NCI-H1930 (cell line): ENCODE results near the gene PSMC2.
A peak's percentile ranks its signal among the peaks of the same experiment; 100 is the strongest.

Source experiments
- DNase-seq, 2 experiments: peaks; one replicate each; lab custom pipeline; 2025; lab: John Stamatoyannopoulos, UW

PSMC2 gene

DNA sequence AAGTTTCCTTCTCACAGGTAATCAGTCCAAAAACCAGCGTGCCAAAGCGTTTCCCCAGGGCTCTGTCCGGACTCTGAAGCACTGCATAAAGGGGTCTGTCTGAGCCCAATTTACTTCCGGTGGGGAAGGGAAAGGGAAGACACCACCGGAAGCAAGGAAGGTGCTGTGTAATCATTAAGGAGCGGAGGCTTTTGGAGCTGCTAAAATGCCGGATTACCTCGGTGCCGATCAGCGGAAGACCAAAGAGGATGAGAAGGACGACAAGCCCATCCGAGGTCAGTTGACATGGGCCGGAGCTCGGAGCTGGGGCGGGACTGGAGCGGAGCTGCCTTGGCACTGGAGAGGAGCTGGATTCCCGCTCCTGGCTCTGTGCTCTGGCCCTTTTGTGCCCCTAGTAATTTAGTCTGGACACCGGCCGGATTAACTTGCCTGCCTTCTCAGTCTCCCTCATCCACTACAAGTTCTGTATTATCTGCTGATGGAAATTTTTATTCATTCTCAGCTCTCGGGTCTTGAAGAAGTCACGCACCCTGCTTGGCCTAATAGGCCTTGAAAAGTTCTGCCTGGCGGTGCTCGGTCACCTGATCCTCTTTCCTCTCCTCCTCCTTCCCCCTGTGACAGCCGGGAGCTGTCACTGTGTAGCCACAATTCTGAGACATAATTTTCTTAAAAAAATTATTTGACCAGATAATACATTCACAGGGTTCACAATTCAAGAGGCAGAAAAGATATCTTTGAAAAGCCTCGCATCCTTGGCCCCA, at the start of gene PSMC2:
Gene PSMC2 (plus strand): TSS at position 137 of the 761 bp plus-strand sequence. CDS start 69 bp downstream, at position 206.
- peak; percentile 90 for DNase-seq

DNA sequence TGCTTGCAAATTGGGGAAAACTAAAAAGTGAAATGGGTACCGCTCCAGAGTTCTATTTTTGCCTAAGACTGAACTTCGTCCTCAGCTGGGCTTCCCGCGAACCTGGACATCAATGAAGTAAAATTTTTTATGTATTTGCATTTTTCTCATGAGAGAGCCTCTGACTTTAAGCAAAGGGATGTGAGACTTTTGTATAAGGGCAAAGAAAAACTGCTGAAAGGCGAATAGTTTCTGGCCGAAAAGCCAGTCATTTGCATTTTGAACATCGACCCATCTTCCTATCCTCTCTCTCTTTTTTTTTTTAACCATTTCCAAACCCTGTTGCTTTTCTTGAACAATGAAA, 49.6 kb upstream of the PSMC2 start:
- no peak for DNase-seq

DNA sequence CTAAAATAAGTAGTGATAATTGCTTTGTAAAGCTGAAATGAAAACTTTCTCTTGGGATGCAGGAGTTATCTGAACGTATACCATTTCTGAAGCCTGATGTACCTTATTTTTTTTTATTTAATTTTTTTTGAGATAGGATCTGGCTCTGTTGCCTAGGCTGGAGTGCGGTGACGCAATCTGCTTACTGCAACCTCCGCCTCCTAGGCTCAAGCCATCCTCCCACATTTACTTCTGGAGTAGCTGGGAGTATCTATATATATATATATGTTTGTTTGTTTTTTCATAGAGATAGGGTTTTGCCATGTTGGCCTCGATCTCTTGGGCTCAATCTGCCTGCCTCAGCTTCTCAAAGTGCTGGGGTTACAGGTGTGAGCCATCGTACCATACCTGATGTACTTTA, 47.8 kb upstream of the PSMC2 start:
- no peak for DNase-seq

DNA sequence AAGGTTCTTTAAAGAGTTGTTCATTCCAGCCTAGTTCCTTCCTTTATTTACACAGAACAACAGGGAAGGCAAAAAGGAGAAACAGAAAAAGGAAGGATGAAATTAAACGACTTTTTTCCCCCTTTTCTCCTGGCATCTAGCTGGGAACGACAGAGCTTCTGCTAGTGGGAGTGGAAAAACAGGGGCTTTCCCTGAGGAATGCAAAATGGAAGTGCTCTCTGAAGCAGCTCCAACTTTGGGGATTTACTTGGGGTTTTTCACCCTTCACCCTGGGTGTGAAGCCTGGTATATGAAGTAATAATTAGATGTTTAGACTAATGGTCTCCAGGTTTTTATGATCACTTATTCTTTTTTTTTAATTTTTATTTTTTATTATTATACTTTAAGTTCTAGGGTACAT, 46.0 kb upstream of the PSMC2 start:
- DNase-seq: no peak

DNA sequence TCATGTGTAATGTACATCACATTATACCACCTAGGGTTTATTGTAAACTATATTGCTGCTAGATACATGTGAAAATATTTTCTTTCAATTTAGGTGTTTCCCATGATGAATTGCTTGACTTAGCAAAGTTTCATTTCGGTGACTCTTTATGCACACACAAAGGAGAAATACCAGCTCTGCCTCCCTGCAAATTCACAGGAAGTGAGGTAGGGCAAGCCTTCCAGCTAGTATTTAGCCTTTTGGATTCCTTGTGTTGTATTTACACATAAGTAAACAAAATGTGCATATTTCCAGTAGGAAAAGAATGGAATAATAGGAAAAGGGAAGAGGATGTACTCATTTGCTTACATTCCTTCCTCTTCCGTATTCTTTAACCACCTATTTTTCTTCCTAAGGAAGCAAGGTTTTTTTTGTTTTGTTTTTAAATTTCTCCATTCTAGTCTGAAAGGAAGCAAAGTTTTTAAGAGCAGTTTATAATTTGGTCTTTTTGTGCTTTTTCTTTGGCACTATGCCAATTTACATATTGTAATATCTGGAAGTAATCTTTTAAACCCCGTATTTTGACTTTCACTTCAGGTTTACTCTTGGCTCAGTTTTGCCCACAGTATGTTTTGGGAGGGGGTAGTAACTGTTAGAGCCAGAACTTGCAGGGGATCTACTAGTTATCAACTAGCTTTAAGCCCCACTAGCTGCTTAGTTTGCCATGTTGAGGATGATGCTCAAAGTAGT, 39.8 kb upstream of the PSMC2 start:
- DNase-seq: no peak

DNA sequence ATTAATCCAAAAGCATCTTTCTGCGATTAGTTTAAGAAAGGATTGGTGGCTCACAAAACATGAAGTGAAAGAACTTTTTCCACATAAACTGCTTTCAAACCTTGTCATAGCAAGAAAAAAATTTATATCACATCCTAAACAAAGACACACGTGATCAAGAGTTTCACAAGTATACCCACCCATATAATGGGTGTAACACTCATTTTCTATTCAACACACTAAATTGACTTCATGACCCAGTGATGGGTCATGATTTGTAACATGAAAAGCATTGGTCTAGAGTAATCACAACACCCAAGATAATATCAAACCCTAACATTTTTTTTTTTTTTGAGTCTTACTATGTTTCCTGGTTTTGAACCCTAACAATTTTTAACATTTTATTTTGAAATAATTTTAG, 32.6 kb upstream of the PSMC2 start:
- no peak for DNase-seq

DNA sequence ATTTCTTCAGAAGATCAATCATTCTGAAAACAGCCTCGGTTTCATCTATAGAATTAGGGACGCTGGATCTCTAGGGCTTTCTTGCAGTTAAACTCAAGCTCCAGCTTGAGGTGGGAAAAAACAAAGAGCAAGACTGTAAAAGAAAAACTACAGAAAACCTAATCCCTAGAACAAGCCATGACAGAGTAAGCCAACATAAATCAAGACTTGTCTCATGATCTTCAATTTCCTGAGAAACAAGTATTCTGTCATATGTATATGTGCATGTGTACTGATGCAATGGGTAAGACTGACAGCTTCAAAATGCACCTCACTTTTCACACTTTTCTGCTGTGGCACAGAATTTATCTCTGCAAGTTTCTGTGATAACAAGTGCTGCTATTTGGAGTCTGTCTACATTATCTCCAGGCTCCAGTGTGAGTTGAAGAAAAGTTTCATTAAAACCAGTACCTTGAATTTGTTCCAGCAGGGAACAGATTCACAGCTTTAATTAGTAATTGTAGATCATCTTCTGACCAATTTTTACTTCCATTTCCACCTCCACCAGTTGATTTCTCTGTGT, 31.0 kb upstream of the PSMC2 start:
- no peak for DNase-seq

DNA sequence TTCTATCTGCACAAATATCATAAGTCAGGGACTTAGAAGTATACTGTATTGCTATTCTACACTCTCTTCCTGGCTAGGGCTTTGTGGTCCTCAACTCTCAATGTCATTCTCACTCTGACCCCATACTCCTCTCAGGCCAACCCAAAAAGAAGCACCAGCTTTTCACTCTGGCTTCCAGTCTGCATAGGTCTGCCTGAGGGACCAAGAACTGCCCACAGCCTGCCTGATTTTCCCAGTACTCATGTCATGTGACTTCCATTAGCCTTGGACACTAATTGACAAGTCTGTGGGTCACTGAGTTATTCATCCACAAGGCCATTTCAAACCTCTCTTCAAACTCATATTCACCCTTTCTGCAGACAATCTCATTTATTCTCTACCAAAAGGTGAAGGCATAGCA, 30.4 kb upstream of the PSMC2 start:
- DNase-seq: no peak

DNA sequence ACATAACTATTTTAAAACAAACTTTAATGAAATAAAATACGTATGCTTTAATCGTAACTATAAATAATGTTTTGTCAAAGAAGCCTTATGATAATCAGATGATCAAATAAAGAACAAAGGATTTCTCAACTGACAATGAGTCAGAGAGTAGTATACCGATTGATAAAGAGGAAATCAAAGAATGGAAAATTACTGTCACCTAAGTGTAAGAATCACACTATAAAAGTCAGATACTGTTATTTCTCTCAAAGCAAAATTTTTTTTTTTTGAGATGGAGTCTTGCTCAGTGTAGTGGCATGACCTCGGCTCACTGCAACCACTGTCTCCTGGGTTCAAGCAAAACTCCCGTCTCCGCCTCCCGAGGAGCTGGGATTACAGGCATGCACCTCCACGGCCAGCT, 21.7 kb upstream of the PSMC2 start:
- no peak for DNase-seq

DNA sequence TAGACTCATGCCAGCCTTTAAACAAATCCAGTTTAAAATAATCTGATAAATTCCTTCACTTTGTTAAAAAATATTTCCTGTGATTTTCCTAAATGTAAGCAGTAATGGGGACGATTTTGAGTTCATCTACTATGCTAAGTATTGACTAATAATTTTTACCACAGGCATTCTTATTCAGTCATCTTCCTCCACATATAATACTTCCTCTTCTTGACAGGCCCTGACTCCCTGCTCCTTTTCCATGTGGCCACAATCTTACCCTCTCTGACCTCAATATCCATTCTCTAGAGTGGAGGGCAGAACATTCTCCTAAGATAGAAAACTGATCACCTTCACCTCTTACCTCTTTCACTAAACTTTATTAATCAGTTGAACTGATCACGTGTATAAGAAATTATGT, 10.7 kb upstream of the PSMC2 start:
- no peak for DNase-seq

DNA sequence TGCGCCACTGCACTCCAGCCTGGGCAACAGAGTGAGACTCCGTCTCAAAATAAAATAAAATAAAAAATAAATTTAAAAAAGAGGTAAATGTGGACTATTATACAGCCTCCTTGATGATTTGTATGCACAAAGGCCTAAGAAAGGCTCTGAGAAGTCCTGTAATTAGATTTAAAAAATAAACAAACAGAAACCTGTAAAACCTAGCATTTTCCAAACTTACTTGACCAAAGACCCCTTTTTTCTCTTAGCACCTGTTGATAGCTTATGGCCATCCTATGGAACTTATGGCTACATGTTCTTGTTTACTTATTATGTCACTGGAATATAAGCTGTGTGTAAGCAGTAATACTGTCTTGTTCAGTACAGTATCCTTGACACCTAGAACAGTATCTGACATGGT, 8.6 kb upstream of the PSMC2 start:
- no peak for DNase-seq

DNA sequence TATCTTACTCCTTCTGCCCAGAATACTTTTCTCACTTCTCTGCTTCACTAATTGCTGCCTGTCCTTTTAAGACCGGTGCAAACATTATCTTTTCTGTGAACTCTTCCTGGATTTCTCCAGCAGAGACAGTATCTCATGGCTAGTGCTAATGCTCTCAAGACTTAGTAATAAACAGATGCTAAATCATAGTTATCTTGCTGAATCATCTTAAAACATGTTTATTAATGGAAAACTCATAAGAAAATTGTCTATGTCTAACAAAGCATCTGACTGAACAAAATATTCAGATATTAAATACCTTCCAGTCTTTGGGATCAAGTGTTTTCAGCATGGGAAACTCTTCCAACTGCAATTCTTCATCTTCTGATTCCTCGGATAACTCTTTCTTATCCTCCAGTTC, 6.0 kb upstream of the PSMC2 start:
- no peak for DNase-seq

DNA sequence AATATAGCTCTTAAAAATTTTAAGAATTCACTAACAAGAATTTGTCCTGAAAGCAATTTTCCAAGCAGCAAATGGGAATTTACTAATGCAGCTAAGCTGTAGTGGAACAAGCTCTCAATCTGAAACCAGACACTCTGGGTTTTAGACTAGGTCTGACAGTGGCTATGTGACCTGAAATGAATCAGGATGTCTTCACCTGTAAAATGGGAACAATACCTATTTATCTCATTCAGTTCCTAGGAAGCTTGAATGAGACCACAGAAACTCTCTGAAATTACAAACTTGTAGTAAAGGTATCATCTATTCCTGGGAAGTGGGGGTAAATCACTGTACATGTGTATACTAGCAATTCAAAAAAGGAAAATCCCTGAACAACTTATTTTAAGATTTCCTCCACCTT, 4.1 kb upstream of the PSMC2 start:
- no peak for DNase-seq

DNA sequence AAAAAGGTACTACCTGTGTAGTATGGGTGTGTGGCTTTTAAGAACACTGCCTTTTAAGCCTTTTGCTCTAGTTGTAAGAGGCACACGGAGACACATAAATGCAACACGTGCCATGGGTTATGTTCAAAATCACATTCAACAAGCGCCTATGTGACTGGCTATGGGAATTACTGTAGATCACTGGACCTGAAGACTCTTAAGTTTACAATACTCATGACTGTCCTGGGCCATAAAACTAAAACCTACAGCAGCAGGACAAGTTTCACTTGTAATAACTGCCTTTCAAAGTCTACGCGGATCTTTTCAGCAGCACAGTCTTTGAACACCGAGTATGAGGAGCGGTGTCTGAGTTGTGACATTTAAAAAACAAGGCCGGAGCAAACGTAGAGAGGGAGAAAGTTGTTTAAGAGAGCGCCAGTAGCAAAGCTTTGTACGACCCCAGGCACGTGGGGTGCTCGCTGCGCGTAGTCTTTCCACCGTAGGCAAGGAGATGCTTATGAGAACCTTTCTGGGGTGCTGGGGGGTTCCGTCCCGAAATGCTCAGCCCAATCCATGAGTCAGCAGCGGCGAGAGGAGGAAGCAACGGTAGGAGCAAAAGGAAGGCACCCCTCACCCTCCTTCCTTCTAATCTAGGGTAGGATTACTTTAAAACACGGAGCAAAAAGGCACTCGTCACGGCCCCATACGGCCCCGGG, 3.5 kb upstream of the PSMC2 start:
- DNase-seq: no peak

DNA sequence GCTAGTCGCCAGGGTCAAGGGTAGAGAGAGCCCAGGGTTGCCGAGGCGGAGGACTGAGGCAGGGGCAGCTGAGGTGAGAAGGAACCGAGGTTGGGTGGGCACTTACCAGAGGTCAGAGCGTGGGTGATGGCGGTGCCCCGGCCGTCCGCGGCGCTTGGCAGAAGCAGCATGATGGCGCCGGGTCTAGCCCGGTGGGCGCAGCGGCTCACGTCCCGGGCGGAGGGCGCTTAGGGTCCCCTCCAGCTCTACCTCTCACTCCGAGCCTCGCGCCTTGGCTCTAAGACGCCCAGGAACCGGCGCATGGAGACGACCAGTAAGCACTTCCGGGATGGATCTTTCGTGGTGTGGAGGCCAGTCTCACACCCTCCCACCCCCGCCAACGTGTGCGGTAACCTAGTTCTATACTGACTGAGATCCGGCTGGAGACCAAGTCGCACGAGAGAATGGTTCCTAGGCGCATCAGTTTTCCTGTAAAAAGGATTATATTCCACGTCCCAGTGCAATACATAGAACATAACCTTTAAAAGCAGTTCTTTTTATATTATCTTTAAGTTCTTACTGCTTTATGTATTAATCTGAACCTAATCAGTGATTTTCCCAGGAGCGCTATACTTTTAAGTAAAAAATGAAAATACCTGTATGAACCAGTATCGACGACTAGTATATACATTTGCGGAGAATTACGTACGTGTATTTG, 2.8 kb upstream of the PSMC2 start, which contains the start of gene DNAJC2:
Gene DNAJC2 (minus strand): TSS at position 315 of the 697 bp plus-strand sequence. CDS start 145 bp downstream, at position 170.
- DNase-seq: peak; percentile 93 to 94

DNA sequence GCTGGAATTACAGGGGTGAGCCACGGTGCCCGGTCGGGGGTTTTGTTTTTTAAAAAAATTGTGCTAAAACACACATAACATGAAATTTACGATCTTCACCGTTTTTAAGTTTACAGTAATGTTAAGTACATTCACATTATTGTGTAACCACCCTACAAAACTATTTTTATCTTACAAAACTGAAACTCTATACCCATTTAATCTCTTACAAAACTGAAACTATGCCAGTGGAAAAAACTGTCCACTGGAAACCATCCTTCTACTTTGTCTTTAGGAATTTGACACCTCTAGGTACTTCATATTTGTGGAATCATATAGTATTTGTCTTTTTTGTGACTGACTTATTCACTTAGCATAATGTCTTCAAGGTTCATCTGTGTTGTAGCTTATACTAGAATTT, 1.0 kb upstream of the PSMC2 start:
- no peak for DNase-seq

DNA sequence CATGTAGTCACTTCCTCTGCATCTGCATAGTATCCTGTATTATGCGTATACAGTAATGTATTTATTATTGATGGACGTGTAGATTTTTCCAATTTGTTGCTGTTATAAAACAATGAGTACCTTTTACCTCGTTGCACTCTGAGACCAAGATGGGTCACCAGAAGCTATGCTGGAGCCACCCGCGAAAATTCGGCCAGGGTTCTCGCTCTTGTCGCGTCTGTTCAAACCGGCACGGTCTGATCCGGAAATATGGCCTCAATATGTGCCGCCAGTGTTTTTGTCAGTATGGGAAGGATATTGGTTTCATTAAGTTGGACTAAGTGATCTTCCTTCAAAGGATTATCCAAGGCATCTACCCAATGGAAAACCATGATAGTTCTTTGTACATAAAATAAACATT, 1.0 kb downstream of the PSMC2 start:
- no peak for DNase-seq

DNA sequence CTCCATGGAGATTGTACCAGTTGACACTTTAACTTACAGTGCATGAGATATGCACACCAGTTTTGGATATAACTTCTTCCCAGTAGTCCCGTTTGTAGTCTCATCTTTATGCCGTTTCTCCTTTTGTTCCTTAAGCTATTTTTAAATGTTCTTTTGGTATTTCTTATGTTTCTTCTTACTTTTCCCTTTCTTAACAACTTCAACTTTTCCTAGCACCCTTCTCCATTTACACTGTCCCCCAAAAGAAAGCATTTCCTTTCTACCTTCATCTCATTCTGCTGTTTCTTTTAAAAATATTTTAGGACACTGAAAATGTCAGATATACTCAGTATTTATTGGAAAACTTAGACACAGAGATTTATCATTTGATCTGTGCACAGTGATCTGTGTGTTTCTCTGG, 1.5 kb downstream of the PSMC2 start:
- no peak for DNase-seq

DNA sequence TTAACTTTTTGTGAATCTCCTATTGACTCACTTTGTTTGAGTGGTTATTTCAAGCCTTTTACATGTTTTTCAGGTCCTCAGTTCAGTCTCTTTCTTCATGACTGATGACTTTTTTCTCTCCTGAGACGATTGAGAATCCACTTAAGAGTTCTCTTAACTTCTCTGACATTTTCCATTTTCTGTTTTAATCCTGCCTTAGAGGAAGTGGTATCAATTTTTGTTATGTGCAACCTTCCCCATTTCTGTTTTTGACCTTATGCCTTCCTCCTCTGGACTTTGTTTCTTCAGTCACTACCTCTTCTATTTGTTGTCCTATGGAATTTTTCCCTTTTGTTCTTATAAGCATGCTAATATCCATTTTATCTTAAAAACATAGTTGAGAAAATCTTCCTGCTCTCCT, 2.4 kb downstream of the PSMC2 start:
- DNase-seq: no peak

DNA sequence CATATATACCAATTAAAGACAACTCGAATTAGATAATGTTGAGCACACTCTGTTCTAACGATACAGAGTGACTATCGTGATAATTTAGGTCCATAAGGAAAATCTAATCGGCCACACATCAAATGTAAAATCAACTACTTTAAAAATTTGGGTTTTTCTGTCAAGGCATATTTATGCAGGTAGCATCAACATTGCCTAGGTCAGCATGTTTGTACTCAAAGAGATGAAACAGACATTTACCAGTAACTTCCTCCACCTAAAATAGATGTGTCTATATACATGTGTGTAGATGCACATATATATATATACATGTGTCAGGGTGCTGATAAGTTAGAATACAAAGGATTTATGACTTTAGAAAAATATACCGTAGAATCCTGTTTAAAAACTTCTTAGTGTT, 22.0 kb downstream of the PSMC2 start:
- DNase-seq: no peak

DNA sequence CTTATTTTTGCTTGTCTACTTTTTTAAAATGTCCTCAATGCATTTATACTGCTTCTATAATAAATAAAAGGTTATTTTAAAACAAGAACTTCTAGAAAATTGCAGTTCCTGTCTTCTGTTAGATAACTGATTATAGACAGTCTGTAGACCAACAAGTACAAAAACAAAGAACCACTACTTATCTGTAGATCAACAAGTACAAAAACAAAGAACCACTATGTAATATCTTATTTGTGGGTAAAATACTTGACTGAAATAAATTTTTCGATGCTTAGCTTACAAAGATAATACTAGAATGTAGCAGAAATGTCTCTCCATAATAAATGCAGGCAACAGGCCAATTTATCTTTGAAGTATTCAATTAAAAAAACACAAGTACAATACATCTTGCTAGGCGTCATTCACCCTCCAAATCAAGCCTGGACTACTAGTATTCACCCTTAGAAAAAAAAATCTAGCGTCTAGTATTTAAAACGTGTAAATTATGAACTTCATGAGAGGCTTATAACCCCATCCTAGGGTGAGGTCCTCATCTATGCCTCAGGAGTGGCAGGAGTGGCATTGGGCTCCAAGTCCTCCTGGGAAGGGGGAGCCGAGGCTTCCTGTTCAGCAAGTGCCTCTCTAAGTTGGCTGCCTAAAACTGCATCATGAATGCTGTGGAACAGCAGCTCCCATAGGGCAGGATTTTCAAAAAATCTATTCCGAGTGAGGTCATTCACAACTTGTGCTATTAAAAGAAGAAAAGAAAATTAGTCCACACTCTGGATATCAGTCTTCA, 26.6 kb downstream of the PSMC2 start:
- no peak for DNase-seq
